HepG2 (cell line): ENCODE results near the gene THAP3. TPM values are rescaled to one million over a fixed set of nuclear protein-coding genes. Genes with fewer than 3 reads are reported as not detected.

Experiments used
- ETV6 ChIP-seq: sonication (generic); formaldehyde crosslinking; conservative IDR thresholded peaks from 2 replicates; pipeline ENCODE4 v1.4.0; 2020; ENCODE audit warnings: missing genetic modification reagents
- FOXJ3 ChIP-seq: sonication (generic); formaldehyde crosslinking; IDR thresholded peaks from 2 replicates; pipeline ENCODE4 v1.4.0; 2020; ENCODE audit warnings: missing genetic modification reagents, mild to moderate bottlenecking, borderline replicate concordance
- HOXA3 ChIP-seq: sonication (generic); formaldehyde crosslinking; IDR thresholded peaks from 2 replicates; pipeline ENCODE4 v1.5.0; 2020; ENCODE audit warnings: missing genetic modification reagents
- NFYB ChIP-seq: sonication (generic); formaldehyde crosslinking; IDR thresholded peaks from 2 replicates; pipeline ENCODE4 v1.4.0; 2020; ENCODE audit warnings: missing genetic modification reagents
- SRF ChIP-seq: IDR thresholded peaks from 2 replicates; pipeline ENCODE4 v1.6.1; 2011; ENCODE audit warnings: mild to moderate bottlenecking, low read depth, low read length, moderate library complexity
- ZNF737 ChIP-seq: sonication (generic); formaldehyde crosslinking; IDR thresholded peaks from 2 replicates; pipeline ENCODE4 v1.5.0; 2020; ENCODE audit warnings: missing genetic modification reagents, mild to moderate bottlenecking, borderline replicate concordance
- polyA plus RNA-seq, 8 experiments: library from polyadenylated mRNA; depleted of rRNA in 3 of 8; stranded (reverse) in 7 of 8; unstranded in 1 of 8; fragments of >200 nt; fragmentation: Illumina TruSeq in 4 of 8; extraction: Trizol in 4 of 8; gene quantifications; 2 replicates each; pipeline versions ENCODE4 v1.2.1 to v1.2.3, GENCODE V29; 2011 to 2016; ENCODE audit warnings: low read depth in 4 of 8, missing spikeins in 1 of 8, mixed read lengths in 1 of 8; ENCODE audit not compliant: insufficient read depth in 1 of 8
- total RNA-seq, 5 experiments: library from RNA; depleted of rRNA; stranded (reverse); fragments of >200 nt; fragmentation: Illumina TruSeq; extraction: Trizol; gene quantifications; 2 replicates each; pipeline ENCODE4 v1.2.3, GENCODE V29; 2016; ENCODE audit warnings: low read depth in 1 of 5
- TF ChIP-seq, protein P1 (sequence below): sonication (generic); formaldehyde crosslinking; IDR thresholded peaks from 2 replicates; pipeline ENCODE4 v1.5.1; 2020; ENCODE audit warnings: mild to moderate bottlenecking, missing genetic modification reagents, moderate library complexity
- TF ChIP-seq, protein P2 (sequence below): sonication (generic); formaldehyde crosslinking; IDR thresholded peaks from 2 replicates; pipeline ENCODE4 v1.9.0; 2021; ENCODE audit warnings: missing genetic modification reagents, borderline replicate concordance
- TF ChIP-seq, protein P3 (sequence below): sonication (generic); formaldehyde crosslinking; IDR thresholded peaks from 2 replicates; pipeline ENCODE4 v1.5.0; 2020; ENCODE audit warnings: missing genetic modification reagents
- TF ChIP-seq, protein P4 (sequence below): IDR thresholded peaks from 2 replicates; pipeline ENCODE4 v1.6.1; 2012; ENCODE audit warnings: low read length, improper control_type of control experiment
- TF ChIP-seq, protein P5 (sequence below), 2 experiments: sonication (generic) in 1 of 2; formaldehyde crosslinking in 1 of 2; IDR thresholded peaks; 2 replicates each; pipeline versions ENCODE4 v1.6.1 to v1.9.0; 2014 to 2022; ENCODE audit warnings: antibody characterized with exemption in 1 of 2, borderline replicate concordance in 1 of 2, inconsistent platforms in 1 of 2, low read depth in 1 of 2, missing genetic modification reagents in 1 of 2

THAP3 gene
- total and polyA plus RNA-seq, 2 of the 13 experiments (the other 11 are each of a cell fraction or from before 2014, with no cell fraction given), result 10.3 to 14.9 TPM

DNA sequence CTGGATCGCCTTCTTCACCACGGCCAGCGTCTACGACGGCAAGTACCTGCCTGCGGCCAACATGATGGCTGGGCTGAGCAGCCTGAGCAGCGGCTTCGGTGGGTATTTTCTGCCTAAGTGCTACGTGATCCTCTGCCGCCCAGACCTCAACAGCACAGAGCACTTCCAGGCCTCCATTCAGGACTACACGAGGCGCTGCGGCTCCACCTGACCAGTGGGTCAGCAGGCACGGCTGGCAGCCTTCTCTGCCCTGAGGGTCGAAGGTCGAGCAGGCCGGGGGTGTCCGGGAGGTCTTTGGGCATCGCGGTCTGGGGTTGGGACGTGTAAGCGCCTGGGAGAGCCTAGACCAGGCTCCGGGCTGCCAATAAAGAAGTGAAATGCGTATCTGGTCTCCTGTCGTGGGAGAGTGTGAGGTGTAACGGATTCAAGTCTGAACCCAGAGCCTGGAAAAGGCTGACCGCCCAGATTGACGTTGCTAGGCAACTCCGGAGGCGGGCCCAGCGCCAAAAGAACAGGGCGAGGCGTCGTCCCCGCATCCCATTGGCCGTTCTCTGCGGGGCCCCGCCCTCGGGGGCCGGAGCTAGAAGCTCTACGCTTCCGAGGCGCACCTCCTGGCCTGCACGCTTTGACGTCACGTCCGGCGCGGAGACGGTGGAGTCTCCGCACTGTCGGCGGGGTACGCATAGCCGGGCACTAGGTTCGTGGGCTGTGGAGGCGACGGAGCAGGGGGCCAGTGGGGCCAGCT, 45.1 kb upstream of the THAP3 start, which contains the start of gene ZBTB48 (continued):
- TF ChIP-seq, protein P1, sequence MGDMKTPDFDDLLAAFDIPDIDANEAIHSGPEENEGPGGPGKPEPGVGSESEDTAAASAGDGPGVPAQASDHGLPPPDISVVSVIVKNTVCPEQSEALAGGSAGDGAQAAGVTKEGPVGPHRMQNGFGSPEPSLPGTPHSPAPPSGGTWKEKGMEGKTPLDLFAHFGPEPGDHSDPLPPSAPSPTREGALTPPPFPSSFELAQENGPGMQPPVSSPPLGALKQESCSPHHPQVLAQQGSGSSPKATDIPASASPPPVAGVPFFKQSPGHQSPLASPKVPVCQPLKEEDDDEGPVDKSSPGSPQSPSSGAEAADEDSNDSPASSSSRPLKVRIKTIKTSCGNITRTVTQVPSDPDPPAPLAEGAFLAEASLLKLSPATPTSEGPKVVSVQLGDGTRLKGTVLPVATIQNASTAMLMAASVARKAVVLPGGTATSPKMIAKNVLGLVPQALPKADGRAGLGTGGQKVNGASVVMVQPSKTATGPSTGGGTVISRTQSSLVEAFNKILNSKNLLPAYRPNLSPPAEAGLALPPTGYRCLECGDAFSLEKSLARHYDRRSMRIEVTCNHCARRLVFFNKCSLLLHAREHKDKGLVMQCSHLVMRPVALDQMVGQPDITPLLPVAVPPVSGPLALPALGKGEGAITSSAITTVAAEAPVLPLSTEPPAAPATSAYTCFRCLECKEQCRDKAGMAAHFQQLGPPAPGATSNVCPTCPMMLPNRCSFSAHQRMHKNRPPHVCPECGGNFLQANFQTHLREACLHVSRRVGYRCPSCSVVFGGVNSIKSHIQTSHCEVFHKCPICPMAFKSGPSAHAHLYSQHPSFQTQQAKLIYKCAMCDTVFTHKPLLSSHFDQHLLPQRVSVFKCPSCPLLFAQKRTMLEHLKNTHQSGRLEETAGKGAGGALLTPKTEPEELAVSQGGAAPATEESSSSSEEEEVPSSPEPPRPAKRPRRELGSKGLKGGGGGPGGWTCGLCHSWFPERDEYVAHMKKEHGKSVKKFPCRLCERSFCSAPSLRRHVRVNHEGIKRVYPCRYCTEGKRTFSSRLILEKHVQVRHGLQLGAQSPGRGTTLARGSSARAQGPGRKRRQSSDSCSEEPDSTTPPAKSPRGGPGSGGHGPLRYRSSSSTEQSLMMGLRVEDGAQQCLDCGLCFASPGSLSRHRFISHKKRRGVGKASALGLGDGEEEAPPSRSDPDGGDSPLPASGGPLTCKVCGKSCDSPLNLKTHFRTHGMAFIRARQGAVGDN, result peak; percentile 97
- TF ChIP-seq, protein P2, sequence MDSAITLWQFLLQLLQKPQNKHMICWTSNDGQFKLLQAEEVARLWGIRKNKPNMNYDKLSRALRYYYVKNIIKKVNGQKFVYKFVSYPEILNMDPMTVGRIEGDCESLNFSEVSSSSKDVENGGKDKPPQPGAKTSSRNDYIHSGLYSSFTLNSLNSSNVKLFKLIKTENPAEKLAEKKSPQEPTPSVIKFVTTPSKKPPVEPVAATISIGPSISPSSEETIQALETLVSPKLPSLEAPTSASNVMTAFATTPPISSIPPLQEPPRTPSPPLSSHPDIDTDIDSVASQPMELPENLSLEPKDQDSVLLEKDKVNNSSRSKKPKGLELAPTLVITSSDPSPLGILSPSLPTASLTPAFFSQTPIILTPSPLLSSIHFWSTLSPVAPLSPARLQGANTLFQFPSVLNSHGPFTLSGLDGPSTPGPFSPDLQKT (CRISPR knock-in tag), result no peak
- TF ChIP-seq ZNF737 (CRISPR knock-in tag) (no peak), SRF (no peak), FOXJ3 (CRISPR knock-in tag) (no peak), ETV6 (no peak), NFYB (CRISPR knock-in tag) (peak; percentile 79), HOXA3 (CRISPR knock-in tag) (peak; percentile 91)
- TF ChIP-seq, protein P3, sequence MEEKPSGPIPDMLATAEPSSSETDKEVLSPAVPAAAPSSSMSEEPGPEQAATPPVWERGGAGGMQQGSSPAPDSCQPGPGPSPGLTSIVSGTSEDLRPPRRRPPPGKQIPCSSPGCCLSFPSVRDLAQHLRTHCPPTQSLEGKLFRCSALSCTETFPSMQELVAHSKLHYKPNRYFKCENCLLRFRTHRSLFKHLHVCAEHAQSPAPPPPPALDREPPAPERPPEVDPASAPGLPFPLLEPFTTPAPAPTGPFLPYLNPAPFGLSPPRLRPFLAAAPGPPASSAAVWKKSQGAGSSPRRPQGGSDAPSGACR, result peak; percentile 73
- TF ChIP-seq, protein P4, sequence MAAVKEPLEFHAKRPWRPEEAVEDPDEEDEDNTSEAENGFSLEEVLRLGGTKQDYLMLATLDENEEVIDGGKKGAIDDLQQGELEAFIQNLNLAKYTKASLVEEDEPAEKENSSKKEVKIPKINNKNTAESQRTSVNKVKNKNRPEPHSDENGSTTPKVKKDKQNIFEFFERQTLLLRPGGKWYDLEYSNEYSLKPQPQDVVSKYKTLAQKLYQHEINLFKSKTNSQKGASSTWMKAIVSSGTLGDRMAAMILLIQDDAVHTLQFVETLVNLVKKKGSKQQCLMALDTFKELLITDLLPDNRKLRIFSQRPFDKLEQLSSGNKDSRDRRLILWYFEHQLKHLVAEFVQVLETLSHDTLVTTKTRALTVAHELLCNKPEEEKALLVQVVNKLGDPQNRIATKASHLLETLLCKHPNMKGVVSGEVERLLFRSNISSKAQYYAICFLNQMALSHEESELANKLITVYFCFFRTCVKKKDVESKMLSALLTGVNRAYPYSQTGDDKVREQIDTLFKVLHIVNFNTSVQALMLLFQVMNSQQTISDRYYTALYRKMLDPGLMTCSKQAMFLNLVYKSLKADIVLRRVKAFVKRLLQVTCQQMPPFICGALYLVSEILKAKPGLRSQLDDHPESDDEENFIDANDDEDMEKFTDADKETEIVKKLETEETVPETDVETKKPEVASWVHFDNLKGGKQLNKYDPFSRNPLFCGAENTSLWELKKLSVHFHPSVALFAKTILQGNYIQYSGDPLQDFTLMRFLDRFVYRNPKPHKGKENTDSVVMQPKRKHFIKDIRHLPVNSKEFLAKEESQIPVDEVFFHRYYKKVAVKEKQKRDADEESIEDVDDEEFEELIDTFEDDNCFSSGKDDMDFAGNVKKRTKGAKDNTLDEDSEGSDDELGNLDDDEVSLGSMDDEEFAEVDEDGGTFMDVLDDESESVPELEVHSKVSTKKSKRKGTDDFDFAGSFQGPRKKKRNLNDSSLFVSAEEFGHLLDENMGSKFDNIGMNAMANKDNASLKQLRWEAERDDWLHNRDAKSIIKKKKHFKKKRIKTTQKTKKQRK, result no peak
- TF ChIP-seq, protein P5, sequence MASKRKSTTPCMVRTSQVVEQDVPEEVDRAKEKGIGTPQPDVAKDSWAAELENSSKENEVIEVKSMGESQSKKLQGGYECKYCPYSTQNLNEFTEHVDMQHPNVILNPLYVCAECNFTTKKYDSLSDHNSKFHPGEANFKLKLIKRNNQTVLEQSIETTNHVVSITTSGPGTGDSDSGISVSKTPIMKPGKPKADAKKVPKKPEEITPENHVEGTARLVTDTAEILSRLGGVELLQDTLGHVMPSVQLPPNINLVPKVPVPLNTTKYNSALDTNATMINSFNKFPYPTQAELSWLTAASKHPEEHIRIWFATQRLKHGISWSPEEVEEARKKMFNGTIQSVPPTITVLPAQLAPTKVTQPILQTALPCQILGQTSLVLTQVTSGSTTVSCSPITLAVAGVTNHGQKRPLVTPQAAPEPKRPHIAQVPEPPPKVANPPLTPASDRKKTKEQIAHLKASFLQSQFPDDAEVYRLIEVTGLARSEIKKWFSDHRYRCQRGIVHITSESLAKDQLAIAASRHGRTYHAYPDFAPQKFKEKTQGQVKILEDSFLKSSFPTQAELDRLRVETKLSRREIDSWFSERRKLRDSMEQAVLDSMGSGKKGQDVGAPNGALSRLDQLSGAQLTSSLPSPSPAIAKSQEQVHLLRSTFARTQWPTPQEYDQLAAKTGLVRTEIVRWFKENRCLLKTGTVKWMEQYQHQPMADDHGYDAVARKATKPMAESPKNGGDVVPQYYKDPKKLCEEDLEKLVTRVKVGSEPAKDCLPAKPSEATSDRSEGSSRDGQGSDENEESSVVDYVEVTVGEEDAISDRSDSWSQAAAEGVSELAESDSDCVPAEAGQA (IDR thresholded peaks at IDR 0.05; ENCODE audit: low read depth), result peak; percentile 66
- TF ChIP-seq, protein P5 (CRISPR knock-in tag; IDR thresholded peaks at IDR 0.05; ENCODE audit: borderline replicate concordance), result no peak
